Measurements from ENCODE around the gene PTK7.
"Not testable (repeated sequence)": the region's sequence is repeated elsewhere in the genome, so short reads cannot be mapped to it uniquely, and the experiment has no call there.

The PTK7 gene
- 0.30 to 1.3 (median 0.66) reads per million in 4 donors for total RNA-seq

DNA sequence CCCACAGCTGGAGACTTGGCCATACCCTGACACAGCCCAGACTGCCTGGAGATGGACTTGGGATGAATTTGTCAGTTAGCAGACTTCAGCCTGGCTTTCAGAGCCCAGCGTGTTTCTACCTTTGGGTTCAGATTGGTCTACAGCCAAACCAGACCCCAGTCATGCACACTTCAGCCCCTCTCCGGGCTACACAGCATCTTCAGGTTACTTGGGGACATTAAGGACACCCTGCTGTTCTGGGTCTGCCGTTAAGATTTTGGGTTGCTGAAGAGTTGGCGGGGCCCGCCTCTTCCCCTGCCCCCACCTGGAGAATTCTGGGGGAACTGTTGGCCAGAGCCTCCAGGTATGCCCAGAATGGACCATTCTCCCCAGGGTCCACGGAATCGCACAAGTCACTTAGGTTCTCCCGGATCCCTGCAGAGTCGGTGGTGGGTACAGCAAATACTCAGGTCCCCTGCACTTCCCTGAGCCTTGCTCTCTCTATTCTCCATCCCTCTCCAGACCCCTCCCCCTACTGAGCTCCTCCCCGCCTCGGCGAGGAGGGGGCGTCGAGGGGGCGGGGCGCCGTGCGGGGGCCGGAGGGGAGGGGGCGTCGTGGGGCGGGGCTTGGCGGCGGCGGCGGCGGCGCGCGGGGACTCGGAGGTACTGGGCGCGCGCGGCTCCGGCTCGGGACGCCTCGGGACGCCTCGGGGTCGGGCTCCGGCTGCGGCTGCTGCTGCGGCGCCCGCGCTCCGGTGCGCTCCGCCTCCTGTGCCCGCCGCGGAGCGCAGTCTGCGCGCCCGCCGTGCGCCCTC lies at the start of gene PTK7:
Gene PTK7 (plus strand): TSS at position 645 of the 794 bp plus-strand sequence. CDS start 175 bp downstream, outside the sequence.
- DNase-seq, result no peak

DNA sequence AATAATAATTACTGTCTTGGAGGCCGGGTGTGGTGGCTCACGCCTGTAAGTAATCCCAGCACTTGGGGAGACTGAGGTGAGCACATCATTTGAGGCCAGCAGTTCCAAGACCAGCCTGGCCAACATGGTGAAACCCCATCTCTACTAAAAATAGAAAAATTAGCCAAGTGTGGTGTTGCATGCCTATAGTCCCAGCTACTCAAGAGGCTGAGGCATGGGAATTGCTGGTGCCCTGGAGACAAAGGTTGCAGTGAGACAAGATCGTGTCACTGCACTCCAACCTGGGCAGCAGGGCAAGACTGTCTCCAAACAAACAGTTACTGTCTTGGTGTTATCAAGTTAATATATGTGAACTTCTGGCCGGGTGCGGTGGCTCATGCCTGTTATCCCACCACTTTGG lies 49.7 kb upstream of the PTK7 start:
- no peak for DNase-seq

DNA sequence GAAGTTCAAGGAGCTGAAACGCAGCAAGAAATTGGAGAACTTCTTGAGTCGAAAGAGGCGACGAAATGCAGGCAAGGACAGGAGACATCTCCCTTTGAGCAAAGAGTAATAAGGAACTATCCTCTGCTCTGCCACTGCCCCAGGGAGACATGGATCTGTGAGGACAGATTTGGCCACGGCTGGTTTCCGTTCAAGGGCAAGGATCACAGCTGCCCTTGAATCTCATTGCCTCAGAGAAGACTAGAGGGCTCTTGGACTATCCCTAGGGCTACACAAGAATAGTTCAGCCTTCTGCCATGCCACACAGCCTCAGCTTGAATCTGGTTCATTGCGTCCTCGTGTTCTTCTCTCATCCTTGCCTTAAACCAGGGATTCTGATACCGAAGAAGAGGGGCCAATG lies 47.0 kb upstream of the PTK7 start:
- no peak for DNase-seq

DNA sequence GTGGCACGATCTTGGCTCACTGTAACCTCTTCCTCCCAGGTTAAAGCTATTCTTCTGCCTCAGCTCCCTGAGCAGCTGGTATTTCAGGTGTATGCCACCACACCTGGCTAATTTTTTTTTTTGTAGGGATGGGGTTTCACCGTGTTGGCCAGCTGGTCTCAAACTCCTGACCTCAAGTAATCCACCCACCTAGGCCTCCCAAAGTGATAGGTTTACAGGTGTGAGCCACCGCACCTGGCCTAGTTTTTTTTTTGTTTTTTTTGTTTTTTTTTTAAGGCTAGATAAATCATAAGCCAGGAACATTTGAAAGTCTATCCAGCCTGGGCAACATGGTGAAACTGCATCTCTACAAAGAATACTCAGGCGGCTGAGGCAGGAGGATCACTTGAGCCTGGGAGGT lies 43.8 kb upstream of the PTK7 start:
- no peak for DNase-seq

DNA sequence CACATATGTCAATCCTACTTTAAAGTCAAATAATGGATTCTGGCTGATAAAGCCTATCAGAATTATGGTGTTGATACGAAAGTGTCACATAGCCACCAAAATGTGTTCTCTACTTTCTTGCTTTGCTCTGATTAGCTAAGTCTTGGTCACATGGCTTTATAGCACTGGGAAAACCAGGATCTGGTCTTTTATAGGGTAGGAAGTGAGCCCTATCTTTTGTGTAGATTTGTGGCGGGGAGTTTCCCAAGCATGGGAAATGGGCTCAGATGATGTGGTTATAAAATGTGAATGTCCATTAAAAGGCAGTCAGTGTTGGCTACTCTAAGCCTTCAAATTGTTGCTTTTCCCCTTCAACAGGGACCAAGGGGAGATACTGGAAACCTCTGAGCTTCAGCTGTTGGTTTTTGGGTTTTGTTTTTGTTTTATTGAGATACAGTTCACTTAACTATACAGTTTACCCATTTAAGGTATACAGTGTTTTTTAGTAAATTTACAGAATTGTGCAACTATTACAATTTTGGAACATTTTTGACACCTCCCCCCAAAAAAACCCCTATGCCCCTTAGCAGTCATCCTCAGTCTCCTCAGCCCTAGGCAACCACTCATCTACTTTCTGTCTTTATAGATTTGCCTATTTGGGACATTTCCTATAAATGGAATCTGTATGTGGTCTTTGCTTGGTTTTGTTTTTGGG lies 42.5 kb upstream of the PTK7 start:
- no peak for DNase-seq

DNA sequence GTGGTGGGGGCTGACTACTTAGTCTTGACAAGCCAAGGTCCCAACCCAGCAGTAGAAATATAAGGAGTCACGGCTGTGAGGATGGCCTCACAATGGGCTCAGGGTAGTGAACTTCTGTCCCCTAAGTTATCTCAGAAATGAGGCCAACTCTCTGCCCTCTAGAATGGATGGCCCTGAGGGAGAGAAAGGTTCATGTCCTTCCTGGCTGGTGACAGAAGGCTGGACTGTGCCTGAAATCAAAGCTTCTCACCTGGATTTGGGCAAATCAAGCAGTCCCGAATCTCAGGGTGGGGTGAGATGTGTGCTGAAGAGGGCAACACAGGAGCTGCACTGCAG lies 42.0 kb upstream of the PTK7 start:
- DNase-seq, result no peak

DNA sequence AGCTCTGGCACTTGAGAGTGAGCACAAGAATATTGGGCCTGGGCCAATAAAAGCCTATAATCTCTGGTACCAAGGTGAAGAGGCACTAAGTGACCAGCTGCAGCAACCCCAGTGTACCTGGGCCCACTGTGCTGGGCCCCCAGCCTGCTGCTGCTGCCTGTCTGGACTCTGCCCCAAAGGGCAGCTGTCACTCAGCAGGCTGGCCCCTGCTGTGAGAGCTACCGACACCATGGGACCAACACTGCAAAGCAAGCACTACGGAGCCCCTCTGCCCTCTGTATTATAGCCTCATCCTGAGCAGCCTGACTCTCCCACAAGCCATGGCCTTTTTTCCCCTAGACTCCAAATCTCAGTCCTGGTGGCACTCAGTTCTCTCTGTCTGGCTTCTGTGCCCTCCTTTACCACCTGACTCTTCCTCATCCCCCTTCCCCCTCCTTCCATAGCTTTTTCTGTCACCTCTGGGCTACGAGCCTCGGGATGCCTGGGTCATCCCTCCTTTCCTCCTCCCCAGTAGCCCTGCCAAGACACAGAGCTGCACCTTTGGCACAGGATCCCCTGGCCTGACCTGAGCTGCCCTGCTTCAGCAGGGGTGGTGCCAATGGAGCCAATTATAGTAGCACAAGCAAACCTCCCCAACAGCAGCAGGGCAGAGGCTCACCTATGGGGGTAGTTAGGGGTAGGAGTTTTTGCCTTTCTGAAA lies 40.5 kb upstream of the PTK7 start:
- DNase-seq, result no peak

DNA sequence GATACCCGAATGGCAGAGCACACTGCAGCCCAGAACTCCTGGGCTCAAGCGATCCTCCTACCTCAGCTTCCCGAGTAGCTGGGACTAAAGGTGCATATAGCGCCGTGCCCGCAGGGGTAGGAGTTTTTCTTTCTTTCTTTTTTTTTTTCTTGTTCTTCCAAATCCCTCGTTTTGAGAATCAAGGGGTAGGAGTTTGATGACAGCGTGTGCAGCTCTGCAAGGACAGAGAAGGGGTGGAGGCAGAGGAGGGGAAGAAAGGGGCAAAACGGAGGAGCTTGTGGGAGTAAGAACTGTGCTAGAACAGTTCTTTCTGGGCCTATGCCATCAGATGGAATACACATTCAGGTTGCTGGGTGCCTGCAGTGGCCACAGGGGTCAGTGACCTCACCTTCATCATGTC lies 39.4 kb upstream of the PTK7 start:
- no peak for DNase-seq

DNA sequence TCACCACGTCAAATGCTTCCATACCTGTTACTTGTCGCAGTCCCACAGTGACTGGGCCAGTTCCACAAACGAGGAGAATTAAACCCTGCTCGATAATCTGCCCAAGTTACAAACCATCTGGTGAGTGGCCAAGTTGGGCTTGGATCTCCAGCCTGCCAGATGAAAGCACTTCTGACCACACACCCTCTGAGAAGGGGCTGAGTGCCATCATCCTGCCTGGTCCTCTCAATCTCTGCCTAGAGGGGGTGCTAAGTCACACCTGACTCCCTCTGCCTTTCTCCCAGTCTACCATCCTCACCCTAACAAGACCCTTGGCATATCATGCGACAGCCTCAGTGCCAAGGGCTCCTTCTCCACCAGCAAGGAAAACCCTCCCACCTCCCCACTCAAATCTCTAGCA lies 38.9 kb upstream of the PTK7 start:
- DNase-seq, result no peak

DNA sequence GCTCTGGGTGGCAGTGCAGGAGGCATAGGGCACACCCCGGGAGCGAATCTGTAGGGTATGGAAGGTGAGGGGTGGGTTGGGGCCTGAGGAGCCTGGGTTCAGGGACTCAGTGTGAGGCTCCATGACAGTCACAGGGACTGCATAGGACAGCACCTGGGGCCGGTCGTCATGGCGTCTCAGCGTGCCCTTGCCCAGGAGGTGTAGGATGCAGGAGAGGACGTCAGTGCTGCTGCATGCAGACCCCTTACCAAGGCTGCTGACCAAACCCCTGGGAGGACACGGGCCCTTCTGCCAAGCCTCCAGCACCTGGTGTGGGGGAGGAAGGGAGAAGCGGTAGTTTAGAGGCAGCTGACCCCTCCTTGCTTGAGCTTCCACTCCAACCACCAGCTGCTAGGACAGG lies 38.4 kb upstream of the PTK7 start:
- no peak for DNase-seq

DNA sequence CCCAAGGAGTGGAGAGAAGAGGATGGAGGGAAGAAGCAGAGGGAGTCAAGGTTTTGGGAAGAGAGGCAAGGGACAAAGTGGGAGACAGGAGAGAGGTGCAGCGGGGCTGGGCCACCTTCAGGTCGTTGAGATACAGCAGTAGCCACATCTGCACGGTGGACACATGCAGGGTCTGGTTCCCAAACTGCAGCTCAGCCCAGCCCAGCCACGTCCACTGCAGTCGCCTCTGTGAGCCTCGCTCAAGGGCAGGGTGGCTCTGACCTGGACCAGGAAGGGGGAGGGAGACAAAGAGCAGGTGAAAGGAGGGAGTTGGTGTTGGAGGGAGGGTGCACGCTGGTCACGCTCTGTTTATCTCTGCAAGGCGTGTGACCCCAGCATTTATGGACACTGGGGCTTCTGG lies 37.4 kb upstream of the PTK7 start:
- no peak for DNase-seq

DNA sequence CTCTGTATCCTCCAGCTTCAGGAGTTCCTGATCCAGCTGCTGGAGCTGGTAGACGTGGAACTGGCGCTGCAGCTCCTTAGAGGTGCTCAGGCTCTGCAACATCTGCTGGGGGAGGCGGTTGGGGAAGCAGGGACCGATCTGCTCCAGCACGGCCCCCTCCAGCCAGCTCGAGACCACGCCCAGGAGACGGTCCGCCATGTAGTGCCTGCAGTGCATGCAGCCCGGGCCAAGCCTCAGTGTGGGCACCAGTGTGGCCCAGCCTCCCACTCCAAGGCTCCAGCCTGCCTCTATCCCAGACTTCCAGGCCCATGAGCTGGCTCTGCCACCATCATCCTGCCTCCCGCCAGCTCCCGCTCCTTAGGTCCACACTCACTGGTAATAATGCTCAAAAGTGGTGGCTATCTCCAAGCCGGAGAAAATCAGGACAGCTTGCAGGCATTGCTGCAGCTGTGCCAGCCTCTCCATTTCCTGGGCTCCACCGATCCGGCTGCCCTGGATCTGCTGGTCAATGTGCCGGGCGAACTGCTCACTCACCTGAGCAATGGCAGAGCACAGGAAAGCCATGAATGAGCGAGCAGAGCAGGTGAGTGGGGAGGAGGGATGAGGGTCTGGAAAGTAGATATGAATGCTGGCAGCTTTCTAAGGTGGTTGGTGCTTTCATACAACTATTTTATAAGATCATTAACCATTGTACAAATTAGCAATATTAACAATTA lies 35.4 kb upstream of the PTK7 start:
- DNase-seq, result no peak

DNA sequence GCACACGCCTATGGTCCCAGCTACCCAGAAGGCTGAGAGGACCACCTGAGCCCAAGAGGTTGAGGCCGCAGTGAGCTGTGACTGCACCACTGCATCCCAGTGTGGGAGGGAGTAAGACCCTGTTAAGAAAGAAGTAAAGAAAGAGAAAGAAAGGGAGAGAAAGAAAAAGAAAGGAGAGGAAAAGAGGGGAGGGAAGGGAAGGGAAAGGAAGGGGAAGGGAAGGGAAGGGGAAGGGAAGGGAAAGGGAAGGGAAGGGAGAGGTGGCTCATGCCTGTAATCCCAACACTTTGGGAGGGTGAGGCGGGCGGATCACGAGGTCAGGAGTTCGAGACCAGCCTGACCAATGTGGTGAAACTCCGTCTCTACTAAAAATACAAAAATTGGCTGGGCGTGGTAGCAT lies 34.6 kb upstream of the PTK7 start:
- DNase-seq, result not testable (repeated sequence)

DNA sequence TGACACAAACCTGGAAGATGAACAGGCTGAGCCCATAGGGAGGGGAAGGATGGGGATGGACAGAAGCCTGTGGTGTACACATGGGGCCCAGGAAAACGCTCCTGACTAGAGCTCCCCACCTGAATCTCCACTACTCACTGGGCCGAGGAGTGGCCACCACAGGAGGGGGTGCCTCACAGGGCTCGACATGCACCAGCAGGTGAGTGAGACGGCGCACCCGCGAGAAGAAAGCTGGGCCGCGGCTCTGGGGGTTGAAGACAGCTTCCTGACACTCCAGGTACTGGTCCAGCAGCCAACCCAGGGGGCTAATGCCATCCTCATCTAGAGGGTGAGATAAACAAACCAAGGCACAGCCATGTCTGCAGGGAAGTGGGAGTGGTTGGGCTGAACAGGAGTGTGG lies 32.8 kb upstream of the PTK7 start:
- DNase-seq, result no peak

DNA sequence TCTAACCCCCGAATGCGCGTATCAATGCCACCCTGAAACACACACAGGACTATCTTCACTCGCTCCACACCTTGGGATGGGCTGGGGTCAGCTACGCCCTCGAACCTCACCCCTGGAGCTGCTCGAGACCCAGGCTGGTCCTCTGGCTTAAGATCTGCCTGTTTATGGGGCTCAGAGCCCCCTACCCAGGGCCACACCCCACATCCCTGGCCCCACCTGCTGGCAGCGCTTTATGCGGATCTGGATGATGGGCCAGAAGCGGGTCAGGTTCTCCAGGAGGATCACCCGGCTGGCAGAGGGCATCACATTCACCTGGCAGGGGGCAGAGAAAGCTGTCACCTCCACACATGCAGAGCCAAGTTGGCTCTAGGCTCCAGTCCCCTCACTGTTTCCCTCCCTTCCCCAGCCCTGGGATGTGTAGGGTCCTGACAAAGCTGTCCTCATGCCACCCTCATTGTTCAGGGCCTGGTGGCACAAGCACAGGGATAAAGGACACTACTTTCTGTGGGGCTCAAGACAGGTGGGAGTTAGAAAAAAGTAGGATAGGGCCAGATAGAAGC lies 30.7 kb upstream of the PTK7 start:
- no peak for DNase-seq

DNA sequence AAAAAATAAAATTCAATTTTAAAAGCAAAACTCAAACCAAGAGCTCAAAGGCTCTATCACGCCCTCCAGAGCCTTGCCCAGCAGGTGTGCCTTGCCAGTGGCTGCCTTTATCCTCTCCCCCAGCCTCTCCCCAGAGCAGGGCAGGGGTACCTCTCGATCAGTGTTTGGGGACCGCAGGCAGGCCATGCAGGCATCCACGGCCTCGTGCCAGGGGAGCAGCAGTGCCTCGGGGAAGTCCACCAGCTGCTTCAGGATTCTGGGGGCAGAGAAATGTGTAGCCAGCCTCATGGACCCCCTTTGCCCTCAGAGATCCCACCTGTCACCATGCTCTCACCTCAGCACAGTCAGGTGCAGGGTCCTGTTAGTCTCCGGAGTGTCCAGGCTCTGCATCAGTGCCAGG lies 28.1 kb upstream of the PTK7 start:
- no peak for DNase-seq

DNA sequence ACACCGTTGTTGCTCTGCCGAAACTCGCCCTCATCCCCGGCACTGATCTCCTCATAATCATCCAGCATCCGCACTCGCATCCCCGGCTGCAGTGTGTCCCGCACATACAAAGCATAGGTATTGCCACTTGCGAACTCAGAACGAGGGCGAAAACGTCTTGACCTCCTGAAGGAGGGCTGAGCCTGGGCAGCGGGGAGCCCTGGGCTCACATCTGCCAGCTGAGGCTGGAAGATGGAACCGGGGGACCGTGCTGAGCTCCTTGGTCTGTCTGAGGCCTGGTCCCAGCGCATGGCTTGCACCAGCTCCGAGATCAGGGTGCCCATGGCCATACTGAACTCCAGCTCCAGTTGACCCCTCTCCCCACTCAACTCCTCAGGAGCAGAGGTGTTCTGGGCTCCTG lies 25.1 kb upstream of the PTK7 start:
- no peak for DNase-seq

DNA sequence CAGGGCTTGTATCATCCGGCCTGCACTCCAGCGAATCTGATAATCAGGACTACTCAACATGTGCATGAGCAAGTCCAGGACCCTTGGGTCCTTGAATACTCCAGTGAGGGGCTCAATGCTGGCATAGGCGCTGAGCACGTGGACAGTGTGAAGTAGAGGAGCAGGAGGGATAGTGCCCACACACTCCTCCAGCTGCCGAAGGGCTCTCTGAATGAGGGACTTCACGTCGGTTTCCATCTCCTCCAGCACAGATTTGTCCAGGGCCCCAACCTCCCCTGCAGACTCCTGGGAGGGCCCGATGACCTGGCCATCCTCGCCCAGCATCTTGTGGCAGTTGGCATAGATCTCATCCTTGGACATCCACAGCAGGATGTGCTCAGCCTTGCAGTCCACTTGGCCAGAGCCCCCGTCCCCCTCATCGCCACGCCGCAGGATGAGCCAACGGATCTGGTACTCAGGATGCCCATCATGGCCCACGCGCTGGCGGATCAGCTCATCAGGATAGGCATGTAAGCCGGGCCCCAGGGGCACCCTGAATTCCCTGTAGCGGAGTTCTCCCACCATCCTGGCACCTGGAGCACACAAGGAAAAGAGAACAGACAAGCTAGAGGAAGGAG lies 23.8 kb upstream of the PTK7 start:
- no peak for DNase-seq

DNA sequence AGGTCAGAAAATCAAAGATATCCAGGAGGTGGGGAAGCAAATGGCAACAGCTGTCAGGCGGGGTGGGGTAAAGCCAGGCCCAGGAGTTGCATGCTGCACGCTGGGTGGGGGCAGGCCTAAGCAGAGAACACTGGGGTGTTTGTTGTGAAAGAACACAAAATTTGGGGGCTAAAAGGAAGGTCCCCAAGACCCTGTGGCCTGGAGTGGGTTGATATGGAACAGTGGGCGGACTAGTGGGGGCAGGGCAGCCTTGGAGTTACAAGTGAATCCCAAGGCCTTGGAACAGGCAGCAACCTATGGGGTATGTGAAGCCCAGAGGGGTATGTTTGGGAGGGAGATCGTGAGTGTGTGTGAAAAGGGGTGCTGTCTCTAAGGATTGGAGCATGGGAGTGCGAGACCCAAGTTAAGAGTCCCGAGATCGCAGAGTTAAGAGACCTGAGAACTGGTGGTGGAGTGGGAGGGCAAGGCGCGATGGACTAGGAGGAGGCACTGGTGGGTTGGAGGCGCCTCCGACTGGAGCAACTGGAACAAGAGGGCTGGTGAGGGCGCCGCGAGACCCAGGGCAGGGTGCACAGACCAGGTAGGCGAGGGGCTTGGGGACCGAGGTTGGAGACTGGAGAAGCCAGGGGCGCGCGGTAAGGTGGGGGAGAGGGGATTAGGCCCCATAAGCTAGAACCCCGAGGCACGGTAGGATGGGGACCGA lies 23.1 kb upstream of the PTK7 start:
- DNase-seq, result peak in 1 of 5 donors; percentile 18

DNA sequence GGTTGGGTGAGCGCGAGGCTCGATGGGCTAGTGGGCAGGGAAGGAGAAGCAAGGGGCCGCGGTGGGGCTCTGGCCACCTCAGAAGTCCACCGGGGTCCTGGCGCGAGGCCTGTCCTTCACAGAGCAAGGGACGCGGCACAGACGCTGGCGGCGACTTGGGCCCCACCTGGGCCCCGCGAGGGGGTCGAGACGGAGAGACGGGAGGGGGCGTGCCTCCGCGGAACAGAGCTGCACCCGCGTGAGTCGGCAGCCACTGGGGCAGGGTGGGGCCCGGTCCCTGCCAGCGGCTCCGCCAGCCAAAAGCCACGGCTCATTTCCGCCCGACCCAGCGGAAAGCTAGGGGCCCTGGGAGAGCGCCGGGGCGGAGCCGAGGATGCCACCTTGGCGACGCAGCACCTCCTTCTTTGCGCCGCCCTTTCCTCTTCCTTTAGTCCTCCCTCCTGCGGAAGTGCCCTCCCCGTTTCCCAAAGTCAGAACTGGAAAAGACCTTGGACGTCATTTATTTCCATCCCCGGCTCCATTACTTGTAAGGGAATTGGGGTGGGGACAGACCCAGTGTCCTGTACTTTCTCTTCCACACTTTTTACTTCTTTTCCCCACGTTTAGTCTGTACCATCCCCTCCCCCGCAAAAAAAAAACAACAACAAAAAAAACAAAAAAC lies 22.4 kb upstream of the PTK7 start, which contains the start of gene CUL7:
Gene CUL7 (minus strand): TSS at position 307 of the 661 bp plus-strand sequence. CDS start 1,063 bp downstream, outside the sequence.
- peak; percentile 79 to 94 (median 84) for DNase-seq
